Measurements from ENCODE around the gene TENM4.
"Not testable (repeated sequence)": the region's sequence is repeated elsewhere in the genome, so short reads cannot be mapped to it uniquely, and the experiment has no call there.

Gene TENM4

DNA sequence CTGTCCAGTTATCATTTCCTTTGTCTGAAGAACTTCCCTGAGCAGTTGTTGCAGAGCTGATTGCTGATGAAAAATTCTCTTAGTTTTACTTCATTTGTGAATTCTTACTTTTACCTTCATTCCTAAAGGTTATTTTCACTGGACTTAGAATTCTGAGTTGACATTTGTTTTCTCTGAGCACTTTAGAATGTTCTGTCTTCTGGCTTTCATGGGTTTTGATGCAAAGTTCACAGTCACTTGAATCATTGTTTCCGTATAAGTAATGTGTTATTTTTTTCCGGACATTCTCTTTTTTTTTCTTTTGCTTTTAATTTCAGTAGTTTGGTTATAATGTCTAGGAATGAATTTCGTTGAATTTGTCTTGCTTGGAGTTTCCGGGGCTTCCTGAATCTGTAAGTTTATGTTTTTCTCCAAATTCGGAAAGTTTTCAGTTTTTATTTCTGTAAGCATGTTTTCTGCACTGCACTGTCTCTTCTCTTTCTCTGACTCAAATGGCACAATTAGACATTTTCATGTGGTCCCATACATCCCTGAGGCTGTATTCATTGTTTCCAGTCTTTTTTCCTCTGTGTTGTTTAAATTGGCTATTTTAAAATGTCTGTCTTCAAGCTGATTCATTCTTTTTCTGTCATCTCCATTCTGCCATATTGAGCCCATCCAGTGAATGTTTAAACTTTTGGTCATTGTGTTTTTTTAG, 797.7 kb downstream of the TENM4 start:
- DNase-seq (ENCODE audit: low read depth): no peak

DNA sequence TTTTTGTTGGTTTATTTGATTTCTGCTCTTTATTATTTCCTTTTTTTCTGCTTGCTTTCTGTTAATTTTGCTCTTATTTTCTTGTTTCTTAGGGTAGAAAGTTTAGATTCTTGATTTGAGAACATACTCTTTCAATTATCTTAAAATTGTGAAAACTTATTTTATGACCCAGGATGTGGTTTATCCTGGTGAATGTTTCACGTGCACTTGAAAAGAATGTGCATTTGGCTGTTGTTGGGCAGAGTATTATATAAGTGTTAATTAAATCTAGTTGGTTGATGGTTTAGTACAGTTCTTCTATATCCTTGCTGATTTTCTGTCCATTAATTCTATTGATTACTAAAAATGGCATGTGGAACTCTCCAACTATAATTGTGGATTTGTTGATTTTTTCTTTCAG, 799.3 kb downstream of the TENM4 start:
- DNase-seq (ENCODE audit: low read depth): no peak

GRCh38 chr11:78638704-78639380, 802.0 kb downstream of the TENM4 start:
- DNase-seq (ENCODE audit: low read depth): no peak

DNA sequence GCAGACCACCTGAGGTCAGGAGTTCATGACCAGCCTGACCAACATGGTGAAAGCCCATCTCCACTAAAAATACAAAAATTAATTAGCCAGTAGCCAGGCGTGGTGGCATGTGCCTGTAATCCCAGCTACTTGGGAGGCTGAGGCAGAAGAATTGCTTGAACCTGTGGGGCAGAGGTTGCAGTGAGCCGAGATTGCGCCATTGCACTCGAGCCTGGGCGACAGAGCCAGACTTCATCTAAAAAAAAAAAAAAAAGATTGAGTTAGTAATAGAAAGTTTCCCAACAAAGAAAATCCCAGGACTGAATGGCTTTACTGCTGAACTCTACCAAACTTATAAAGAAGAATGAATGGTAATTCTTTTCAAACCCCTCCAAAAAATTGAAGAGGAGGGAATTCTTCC, 803.3 kb downstream of the TENM4 start:
- not testable (repeated sequence) for DNase-seq (ENCODE audit: low read depth)

DNA sequence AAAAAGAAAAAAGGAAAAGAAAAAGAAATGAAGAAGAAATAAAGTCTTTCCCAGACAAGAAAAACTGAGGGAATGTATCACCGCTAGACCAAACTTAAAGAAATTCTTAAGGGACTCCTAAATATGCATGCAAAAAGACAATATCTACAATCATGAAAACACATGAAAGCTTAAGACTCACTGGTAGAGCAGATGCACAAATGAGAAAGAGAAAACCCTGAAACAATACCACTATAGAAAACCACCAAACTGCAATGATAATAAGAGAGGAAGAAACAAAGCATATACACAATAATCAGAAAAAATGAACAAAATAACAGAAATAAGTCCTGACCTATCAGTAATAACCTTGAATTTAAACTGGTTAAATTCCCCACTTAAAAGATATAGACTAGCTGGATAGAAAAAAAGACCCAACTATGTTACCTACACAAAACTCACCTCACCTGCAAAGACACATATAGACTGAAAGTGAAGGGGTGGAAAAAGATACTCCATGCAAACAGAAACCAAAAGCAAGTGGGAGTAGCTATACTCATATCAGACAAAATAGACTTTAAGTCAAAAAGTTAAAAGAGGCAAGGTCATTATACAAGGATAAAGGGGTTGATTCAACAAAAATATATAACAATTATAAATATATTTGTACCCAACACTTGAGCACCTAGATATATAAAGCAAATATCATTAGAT, 804.9 kb downstream of the TENM4 start:
- DNase-seq (ENCODE audit: low read depth): no peak

DNA sequence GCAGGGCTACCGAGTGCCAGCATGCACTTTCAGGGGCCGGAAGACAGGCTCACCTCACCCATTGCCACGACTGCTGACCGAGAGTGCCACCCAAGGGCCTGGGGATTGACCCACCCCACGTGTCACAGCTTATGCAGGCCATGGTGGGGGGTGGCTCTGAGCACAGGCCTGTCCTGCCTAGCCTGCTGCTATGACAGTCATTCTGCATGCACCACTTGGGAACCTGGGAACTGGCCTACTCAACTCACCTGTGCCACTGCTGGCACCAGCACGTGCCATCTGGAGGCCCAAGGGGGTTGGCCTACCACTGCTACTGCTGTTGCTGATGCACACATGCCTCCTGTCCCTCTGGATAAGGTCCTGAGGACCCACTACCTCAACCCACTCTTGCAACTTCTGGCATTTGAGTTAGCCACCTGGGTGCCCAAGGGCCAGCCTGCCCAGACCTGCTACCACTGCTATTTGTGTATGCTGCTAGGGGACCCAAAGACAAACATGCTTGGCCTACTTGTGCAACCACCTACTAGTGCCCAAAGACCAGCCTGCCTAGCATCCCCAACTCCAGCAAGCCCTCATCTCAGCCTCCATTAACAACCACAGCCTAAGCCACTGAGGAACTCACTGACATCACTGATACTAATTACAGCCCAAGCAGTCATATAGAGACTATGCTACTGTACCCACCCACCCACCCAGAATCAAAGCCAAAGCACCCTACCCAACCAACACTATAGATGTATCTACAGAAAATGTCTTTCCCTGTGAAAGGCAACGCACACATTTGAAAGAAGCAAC, 807.1 kb downstream of the TENM4 start:
- no peak for DNase-seq (ENCODE audit: low read depth)

- DNase-seq (ENCODE audit: low read depth): no peak
Measured at GRCh38 chr11:78630561-78631303, 810.1 kb downstream of the TENM4 start.

DNA sequence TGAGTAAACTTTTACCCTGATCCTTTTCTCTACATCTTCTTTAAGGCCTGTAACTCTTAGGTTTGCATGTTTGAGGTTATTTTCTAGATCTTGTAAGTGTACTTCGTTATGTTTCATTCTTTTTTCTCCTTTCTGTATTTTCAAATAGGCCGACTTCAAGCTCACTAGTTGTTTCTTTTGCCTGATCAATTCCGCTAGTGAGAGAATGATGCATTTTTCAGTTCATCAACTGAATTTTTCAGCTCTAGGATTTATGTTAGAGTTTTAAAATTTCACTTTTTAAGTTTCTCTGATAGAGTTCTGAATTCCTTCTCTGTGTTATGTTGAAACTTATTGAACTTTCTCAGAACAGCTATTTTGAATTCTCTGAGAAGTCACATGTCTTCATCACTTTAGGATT, 810.7 kb downstream of the TENM4 start:
- DNase-seq (ENCODE audit: low read depth): no peak

GRCh38 chr11:78622666-78623065, 818.2 kb downstream of the TENM4 start:
- no peak for DNase-seq (ENCODE audit: low read depth)

DNA sequence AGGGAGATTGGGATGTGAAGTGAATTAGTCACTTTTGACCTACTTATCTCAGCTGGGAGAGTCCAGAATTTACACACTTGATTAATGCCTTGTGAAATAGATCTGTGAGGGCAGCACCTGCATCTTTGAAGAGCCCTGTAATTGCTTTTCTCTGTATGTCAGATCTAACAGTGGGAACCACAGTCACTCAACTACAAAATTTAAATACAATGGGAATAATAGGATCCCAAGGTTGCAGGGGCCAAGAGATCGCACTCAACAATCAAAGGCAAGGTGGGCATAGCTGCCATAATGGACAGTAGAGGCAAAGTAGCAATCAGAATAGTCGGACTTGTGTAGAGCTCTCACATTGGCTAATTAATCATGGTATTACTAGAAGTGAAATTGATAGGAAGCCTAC, 820.7 kb downstream of the TENM4 start:
- no peak for DNase-seq (ENCODE audit: low read depth)

DNA sequence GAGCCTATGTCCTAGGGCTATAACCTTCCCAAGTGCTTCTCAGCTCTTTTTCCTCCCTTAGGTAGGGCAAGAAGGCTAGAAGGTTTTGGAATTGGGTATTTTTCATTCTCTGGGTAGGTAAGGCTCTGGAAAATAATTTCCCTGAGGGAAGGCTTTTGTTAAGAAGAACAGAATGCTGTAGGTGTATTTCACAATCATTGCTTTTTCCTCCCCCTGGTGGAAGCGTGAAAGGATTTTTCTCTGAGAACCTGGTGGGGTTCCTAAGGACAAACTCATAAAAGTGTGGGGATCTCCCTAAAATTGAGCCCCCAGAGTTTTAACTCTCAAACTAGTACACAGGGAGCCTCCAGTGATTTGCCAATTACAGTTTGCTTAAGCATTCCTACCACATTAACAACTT, 825.1 kb downstream of the TENM4 start:
- DNase-seq (ENCODE audit: low read depth): no peak

GRCh38 chr11:78613378-78613813, 827.4 kb downstream of the TENM4 start:
- DNase-seq (ENCODE audit: low read depth): no peak

- DNase-seq (ENCODE audit: low read depth): no peak
Measured at GRCh38 chr11:78612721-78613377, 828.0 kb downstream of the TENM4 start.

DNA sequence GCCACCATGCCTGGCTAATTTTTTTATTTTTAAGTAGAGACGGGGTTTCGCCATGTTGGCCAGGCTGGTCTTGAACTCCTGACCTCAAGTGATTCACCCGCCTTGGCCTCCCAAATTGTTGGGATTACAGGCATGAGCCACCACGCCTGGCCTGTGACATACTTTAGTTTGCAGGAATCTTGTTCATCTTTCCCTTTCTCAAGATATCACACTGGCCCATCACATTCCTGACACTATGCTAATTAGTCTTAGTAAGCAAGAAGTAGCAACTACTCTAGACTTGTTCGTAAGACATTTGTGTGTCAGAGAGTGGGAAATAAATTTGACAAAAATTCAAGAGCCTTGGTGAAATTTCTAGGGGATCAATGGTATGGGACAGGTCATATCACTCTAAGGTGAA, 831.5 kb downstream of the TENM4 start:
- not testable (repeated sequence) for DNase-seq (ENCODE audit: low read depth)

GRCh38 chr11:78607696-78608095, 833.1 kb downstream of the TENM4 start:
- DNase-seq (ENCODE audit: low read depth): no peak

DNA sequence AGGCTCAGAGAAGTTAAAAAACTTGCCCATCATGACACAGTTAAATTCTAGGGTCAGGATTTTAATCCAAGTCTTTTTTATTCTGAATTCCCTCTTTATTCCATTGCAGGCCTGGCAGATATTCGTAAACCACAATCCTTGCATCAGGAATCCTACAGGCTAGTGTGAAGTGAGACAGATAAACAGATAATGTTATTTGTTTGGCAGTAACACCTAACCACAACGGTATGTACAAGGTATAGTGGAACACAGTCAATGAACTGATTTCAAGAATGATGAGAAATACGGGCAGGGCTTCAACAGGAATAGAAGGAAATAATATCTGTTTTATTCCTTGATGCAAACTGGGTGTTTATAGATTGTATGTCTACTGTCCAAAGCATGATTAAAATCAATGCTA, 834.2 kb downstream of the TENM4 start:
- DNase-seq (ENCODE audit: low read depth): no peak

- no peak for DNase-seq (ENCODE audit: low read depth)
Measured at GRCh38 chr11:78605296-78605695, 835.5 kb downstream of the TENM4 start.

DNA sequence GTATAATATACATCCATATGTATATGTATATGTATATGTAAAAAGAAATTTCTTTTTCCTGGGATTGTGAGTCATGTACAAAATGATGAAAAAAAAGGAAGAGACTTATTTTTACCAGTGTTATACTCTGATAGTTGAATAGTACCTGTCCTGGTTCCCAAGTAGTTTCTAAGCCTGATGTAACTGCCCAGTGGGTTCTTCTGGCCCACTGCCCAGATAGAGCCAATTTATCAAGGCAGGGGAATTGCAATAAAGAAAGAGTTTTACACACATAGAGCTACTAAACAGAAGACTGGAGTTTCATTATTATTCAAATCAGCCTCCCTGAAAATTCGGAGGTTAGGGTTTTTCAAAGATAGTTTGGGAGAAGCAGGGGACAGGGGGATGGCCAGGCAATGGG, 837.0 kb downstream of the TENM4 start:
- no peak for DNase-seq (ENCODE audit: low read depth)
